Measurements from ENCODE around the gene BMP2K.
"Not testable (repeated sequence)": the region's sequence is repeated elsewhere in the genome, so short reads cannot be mapped to it uniquely, and the experiment has no call there.

The BMP2K gene

DNA sequence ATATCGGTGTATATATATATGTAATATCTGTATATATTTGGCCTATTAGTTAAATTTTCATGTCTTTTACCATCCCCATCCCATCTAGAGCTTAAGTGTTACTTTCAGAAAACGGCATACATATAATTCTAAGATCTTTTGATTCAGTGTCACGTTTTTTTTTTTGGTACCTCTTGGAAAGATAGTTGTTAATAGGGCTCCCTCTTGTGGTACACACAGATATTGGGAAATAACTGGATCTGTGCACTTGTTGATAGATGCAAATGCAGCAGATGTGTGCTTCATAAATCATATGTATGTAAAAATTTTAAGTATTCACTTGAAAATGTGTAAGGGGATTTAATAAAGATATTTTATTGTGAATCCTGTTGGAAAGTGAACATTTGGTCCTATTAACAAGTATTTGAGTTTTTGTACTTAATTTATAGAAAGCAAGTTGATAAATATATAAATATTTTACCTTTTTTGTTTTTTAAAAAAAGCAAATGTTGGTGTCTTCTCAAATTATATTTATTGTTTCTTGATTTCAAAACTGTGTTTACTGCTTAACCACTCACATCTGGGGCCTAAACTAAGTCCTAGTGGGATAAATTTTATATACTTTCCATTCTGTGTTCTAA is 88.4 kb downstream of the BMP2K start:
- peak; percentile 90 for DNase-seq

DNA sequence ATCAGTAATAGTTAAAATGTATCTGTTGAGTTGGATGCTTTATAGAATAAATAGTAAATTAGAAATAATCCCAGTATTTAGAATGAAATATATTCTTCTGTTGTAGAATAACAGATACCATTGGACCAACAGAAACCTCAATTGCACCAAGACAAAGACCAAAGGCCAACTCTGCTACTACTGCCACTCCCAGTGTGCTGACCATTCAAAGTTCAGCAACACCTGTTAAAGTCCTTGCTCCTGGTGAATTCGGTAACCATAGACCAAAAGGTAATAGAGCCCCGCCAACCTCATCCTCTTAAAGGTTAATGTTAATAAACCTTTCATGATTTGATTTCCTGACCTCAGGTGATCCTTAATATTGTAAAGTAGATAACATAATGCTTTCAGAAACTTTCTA is 89.3 kb downstream of the BMP2K start:
- DNase-seq: no peak

DNA sequence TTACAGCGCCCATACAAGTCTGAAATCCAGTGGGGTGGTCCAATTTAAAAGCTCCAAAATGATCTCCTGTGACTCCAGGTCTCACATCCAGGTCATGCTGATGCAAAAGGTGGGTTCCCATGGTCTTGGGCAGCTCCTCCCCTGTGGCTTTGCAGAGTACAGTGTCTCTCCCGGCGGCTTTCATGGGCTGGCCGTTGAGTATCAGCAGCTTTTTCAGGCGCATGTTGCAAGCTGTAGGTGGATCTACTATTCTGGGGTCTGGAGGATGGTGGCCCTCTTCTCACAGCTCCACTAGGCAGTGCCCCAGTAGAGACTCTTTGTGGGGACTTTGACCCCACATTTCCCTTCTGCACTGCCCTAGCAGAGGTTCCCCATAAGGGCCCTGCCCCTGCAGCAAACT is 92.6 kb downstream of the BMP2K start:
- DNase-seq: not testable (repeated sequence)

DNA sequence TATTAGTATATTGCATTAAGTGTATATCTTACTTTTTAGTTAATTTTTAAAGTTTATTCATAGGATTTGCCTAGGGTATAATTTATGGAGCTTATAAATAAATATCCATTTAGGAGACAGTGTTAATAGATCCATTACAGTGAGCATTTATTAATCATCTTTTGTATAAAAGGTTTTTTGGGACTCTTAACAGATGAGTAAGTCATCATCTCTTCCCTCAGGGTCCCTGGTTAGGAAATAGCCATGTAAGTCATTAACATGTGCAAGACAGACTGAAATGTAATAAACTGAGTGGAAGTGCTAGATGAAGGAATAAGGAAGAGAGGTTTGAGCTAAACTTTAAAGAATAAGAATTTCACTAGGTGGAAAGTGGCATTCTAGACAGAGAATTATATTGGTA is 93.9 kb downstream of the BMP2K start:
- DNase-seq: no peak

DNA sequence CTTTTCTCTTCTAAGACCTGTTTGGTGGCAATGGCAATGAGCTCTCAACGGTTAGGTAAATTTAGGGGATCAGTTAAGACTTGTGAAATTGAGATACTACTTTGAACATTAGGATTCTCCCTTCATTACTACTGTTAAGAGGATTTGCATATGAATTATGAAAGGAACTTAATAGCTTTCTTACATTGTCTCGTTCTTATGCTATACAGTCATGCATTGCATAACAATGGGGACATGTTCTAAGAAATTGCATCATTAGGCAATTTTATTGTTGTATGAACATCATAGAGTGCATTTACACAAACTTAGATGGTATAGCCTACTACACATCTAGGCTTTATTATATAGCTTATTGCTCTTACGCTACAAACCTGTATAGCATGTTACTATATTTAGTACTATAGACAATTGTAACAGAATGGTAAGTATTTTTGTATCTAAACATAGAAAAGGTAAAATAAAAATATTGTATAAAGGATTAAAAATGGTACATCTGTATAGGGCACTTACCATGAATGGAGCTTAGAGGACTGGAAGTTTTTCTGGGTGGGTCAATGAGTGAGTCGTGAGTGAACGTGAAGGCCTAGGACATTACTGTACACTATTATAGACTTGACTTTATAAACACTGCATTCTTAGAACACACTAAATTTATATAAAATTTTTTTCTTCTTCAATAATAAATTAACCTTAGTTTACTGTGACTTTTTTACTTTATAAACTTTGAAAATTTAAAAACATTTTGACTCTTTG is 100.6 kb downstream of the BMP2K start:
- no peak for DNase-seq

DNA sequence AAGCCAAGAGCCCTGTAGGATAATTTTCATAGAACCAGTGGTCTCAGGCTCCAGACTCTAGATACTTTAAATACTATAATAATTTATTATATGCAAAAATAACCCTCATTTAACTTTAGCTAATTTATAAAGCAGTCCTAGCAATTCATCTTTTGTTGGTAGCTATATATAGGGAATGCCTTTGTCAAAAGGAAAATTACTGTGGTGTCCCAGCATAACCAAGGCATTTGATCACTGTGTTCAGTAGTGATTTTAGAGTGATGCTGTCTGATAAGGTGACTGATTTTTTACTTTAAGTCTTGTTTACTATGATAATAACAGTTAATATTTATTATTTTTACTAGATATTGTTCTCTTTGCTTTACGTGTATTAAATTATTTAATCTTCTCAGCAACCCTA is 101.9 kb downstream of the BMP2K start:
- no peak for DNase-seq

DNA sequence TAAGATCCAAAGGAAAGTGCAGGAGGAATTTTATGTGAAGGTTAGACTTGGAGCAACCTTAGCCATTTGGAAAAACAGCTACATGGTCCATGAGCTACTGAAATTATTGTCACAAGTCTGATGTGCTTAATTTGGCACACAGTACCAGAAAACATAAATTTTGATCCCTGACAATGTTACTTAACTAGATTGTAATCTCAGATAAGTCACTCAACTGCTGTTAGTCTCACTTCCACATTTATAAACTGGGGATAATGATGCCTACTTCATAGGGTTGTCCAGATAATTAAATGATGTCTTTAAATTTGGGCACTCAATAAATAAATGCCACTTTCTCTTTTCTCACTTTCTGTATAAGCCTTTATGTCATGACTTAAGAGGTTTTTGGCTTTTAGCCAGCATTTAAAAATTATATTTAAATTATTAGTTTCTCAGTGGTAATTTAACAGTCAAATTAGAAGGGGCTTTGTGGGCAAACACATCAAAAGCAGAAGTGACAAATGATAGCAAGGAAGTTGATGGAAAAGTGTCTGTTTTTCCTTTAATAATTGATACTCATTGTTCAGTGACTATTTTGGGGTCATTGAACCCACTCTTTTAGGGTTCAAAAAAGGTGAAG is 104.8 kb downstream of the BMP2K start:
- DNase-seq: peak; percentile 16

DNA sequence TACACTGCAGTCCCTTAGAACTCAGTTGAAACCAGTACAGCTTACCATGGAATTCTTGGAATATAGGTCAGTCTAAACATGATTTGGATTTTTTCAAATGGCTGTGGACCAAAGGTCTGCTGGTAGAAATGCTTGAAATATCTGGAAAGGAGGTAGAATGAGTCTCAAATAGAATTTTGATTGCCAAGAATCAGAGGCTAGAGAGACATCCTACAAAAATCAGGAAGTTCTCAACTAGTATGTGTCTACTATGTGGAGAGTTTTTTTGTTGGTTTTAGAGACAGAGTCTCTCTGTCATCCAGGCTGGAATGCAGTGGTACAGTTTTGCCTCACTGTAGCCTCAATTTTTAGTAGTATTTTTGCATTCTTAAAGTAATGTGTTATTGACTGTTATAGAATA is 109.4 kb downstream of the BMP2K start:
- no peak for DNase-seq

DNA sequence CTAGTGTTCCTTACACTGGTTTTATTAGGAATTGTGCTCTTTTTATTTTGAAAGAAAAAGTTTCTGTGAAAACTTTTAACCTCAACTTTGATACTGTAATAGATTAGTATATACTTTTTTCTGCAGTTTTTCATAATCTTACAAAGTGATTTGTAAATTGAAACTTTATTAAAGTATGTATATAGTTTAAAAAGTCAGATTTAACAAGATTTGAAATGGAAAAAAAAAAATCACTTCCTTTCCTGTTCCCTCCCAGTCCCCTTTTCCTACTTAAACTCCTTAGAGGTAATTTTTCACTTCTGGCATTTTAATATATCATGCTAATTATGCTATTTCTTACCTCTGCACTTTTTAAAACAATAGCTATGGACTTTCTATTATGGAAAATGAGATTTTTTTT is 113.8 kb downstream of the BMP2K start:
- DNase-seq: no peak

DNA sequence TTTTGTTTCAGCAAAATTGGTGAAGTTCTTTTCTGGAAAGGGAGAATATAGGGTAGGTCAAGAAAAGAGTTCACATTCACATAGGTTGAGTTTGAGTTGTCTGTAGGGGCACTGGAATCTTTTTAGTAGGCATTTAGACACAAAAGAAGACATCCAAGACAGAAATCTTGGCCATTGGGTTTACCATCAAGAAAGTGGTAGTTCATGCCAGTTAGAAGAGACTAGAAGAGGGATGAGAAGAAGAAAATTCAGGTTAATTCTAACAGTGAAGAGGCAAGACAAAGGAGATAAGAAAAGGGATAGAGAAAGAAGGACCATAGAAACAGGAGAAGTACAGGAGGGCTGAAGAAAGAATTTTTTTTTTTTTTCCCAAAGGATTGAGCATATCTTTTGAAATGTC is 123.2 kb downstream of the BMP2K start:
- DNase-seq: no peak

DNA sequence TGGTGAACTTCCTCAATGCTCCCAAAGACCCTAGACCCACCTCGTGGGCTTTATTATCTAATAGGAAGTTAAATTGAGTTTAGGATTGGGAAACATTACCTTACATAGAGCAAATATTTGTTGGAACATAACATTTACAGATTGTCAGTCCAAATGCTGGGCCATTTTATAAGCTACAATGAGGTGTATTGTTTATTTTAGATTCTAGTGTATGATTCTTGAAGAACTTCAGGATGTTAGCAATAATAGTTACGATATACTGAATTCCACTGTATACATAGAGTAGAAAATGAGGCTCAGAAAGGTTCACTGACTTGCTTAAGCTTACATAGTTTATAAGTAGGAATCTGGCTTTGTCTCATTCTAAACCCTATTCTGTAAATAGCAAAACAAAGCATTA is 125.7 kb downstream of the BMP2K start:
- DNase-seq: no peak

DNA sequence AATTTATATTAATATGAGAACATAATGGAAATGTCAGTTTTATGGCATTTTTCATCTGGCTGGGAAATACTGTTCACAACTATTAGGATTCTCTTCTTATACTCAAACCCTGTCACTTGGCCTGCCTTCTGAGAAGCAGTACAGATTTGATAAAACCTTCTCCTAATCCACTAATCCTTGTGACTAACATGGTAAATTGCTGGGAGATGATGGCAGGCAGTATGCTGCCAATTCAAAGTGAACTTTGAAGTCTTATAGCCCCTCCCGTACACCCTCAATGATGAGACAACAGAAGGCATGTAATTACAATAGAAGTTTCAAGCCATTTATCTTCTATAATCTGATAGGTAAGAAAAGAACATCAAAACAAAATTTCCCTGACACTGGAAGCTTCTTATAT is 126.1 kb downstream of the BMP2K start:
- no peak for DNase-seq

DNA sequence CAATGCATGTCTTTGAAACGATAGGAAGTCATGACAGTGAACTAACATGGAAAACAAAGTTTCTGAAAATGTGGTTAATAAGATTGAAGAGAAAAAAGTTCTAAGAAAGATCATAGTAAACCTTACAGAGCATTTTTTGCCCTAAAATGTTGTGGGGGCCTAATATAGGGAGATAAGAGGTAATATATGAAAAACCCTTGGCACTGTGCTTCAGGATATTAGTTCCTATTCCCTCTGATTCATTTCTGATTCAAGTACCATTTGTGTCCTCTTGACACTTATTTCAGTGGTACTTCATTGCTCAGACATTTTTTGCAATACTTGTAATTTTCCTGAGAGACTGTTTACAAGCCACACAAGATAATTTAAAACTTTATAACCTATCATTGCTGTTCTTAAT is 128.0 kb downstream of the BMP2K start:
- no peak for DNase-seq

DNA sequence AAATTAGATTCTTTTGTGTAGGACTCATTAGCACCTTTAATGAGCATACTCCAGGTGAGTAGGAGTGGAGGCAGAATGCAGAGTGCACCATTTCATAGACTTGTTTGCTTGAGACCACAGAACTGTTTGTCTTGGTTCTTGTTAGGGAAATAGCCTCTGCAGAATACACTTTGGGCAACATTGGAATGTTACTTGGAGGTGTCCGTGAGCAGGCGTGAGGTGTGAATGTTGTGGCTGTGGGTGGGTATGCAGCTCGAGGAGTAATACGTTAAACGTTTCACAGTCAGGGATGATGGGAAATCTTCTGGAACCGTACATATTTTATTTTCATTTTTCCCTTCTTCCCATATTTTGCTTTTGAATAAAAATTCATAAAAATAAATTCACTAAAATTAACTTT is 131.5 kb downstream of the BMP2K start:
- no peak for DNase-seq

DNA sequence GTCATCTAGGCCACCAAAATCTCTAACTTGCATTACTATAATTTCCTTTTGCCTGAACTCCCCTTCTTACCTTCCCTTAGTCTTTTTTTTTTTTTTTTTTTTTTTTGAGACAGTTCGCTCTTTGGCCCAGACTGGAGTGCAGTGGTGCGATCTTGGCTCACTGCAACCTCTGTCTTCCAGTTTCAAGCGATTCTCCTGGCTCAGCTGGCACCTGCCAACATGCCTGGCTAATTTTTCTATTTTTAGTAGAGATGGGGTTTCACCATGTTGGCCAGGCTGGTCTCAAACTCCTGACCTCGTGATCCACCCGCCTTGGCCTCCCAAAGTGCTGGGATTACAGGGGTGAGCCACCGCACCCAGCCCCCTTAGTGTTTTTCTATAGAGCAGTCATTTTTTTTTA is 132.8 kb downstream of the BMP2K start:
- not testable (repeated sequence) for DNase-seq

DNA sequence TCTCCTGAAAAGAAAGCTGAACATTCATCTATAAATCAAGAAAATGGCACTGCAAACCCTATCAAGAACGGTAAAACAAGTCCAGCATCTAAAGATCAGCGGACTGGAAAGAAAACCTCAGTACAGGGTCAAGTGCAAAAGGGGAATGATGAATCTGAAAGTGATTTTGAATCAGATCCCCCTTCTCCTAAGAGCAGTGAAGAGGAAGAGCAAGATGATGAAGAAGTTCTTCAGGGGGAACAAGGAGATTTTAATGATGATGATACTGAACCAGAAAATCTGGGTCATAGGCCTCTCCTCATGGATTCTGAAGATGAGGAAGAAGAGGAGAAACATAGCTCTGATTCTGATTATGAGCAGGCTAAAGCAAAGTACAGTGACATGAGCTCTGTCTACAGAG is 134.5 kb downstream of the BMP2K start:
- no peak for DNase-seq

DNA sequence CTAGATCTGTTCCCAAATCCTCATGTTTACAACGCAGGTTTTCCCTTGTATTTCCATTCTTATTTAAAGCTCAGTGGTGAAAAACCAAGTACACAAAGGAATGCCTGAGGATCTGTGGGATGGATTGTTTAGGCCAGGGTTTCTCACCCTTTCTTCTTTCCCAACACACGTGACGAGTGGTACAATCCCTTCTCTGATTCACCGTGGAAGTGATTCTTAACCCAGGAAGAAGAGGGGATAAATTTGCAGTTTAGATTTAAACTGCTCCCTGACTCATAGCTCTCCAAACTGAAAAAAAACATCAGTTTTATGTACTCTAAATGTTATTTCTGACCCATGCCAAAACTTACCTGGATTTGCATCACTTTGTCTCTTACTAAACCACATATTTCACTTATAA is 146.1 kb downstream of the BMP2K start:
- DNase-seq: no peak

DNA sequence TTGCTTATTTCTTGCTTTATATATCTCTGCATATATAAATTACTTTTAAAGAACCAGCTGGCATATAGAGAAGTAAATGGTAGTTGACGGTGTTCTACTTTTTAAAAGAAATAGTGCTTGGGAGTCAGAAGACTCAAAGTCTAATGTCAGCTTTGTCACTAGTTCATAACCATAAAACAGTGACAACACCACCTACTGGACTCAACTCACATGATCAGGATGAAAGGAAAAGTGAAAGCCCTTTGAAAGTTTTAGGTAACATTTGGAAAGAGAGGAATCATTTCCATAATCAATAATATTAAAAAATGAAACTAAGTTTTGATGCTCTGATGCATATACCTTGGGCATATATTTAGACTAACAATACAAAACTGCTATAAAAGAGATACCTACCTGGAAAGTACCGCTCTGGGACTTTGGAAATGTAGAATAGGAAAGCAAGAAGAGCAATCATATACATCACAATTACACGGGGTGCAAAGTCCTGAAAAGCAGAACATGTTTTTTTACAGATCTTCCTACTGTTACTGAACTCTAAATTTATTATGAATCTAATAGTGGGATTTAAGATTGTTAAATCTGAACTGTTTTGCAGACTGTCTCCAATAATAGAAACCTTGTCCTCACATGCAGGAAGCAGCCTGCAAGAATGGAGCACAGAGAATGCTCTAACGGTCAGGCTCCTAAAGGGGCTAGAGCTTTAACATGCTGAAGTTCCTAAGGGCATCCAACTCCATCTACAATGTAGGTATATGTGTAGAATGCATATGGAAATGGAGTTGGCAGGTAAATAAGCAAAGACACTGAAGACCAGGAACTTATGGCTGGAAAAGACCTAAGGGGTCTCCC is 147.5 kb downstream of the BMP2K start:
- peak; percentile 34 for DNase-seq

DNA sequence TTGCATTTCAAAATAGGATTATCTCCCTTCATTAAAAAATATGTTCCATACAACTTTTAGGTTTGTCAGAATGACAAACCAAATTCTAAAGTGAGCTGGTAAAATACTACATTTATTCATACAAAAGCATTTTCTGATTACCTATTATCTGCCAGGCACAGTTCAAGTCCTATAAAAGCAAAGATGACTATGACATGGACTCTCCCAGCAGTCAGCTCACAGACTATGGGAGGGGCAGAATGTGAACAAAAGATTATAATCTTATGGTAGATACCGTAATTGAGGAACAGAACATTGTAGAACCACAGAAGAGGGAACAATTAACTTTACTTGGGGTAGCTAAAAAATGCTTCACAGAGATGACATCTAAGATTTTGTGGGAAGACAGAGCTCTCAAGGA is 150.7 kb downstream of the BMP2K start:
- peak; percentile 52 for DNase-seq

DNA sequence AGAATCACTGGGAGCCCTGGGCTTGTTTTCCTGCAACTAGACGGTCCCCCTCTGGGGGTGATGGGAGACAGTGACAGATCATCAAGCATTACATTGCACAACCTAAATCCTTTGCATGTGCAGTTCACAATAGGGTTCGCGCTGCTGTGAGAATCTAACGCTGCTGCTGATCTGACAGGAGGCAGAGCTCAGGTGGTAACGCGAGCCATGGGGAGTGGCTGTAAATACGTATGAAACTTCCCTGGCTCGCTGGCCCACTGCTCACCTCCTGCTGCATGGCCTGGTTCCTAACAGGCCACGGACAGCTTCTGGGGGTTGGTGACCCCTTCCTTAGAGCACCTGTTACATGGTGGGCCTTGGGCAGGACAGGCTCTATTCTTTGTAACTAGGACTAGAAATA is 152.7 kb downstream of the BMP2K start:
- no peak for DNase-seq

DNA sequence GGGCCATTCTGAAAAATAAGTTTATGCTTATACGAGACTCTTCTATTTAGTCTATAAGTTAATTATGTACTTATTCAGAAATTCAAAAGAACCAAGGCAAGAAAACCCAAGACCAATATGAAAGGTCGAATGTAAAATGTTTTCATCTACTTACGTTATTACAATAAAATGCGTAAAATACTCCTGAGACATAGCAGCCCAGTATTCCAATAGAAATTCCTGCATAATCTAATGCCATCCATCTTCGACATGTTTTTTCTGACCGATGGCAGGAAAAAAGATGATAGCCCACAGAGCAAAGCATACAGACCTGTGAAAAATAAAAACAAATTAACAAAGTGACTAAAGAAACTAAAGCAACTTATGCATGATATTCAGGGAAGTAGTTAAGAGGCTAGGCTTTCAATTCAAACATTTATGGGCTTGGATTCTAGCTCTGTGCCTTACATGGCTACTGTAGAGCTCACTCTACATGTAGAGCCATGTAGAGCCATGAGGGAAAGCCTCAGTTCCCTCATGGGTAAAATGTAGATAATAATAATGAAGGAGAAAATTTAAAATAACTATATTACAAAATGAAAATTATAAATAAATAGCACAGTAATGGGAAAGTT is 154.0 kb downstream of the BMP2K start:
- no peak for DNase-seq

DNA sequence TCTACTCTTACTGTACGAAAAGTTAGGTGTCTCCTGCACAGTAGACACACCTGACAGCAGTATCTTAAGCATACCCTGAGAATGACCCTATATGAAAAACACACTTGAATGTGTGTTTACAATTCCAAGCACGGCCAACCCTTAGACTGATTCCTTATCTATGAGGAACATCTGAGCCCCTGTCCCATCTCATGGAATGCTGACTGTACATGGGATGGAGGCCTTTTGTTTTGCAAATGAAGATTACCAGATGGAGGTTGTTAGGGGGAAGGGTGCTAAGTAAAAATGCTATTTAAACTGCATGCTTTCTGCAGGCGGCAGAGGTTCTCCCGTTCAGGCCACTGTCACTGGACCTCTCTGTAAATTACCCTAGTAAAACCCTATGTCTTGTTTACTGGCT is 160.8 kb downstream of the BMP2K start:
- no peak for DNase-seq

DNA sequence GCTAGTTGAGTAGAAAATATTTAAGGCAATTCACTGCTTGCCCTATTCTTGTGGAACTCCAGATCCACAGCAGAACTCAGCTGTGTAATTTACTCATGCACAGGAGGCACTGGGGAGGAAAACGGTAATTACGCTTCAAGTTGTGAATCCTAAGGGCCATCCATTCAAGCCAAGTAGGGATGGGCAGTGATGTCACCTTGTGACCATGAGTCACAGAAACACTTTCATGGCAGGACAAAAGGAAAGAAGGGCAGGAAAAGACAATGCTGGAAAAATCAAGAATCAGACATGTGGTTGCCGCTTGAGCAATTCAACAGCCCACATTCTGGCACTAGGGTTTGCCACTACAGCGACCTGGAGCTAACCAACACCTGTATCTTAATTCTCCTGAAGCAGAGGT is 161.7 kb downstream of the BMP2K start:
- no peak for DNase-seq
